ENCODE results near the gene GPR27.

Gene GPR27

DNA sequence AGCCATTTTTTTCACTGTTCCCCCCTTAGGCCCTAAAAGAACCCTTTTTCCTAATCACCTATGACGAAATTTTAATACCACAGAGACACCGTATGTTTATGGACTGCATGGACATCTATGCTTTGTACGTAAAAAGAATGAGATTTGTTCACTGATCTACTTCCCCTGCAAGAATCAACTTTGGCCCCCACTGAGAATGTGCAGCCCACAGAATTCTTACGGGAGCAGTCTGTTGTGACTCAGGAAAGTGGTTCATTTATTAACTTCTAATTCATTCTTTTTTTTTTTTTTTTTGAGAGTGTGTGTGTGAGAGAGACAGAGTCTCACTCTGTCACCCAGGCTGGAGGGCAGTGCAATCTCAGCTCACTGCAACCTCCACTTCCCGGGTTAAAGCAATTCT, 46.1 kb upstream of the GPR27 start:
- H3K4me3 ChIP-seq (ENCODE audit: low read length, poor library complexity, severe bottlenecking) = no peak overlapping the region
- H3K9me2 ChIP-seq (replicated peaks; ENCODE audit: low read depth, low read length) = no peaks in the 10 kb centered on the region
- H3K36me3 ChIP-seq (ENCODE audit: insufficient read depth, low read length) = no peaks in the 10 kb centered on the region
- no peak overlapping the region for H3K9ac ChIP-seq (ENCODE audit: low read depth, low read length, poor library complexity, severe bottlenecking)
- no peaks in the 10 kb centered on the region for H3K27me3 ChIP-seq (ENCODE audit: insufficient read depth, low read length, poor library complexity, severe bottlenecking)
- H3F3A ChIP-seq (ENCODE audit: low read depth) = peaks cover 7% of the 10 kb centered on the region
- H3K9me3 ChIP-seq (ENCODE audit: insufficient read depth, low read depth, low read length) = no peaks in the 10 kb centered on the region
- H3K4me1 ChIP-seq (ENCODE audit: insufficient read depth, low read length, poor library complexity, severe bottlenecking) = peaks cover 63% of the 10 kb centered on the region
- no peaks in the 10 kb centered on the region for H3K79me2 ChIP-seq (ENCODE audit: insufficient read depth, low read length)
- no peaks in the 10 kb centered on the region for H4K20me1 ChIP-seq (ENCODE audit: insufficient read depth, low read length, poor library complexity, severe bottlenecking)
- no peak overlapping the region for H3K4me2 ChIP-seq (ENCODE audit: low read depth, low read length, poor library complexity, severe bottlenecking)
- no peak overlapping the region for H2AFZ ChIP-seq (ENCODE audit: low read length)
- TF ChIP-seq EZH2phosphoT487 (IDR thresholded peaks at IDR 0.05; ENCODE audit: borderline replicate concordance) = no peak
- TF ChIP-seq, protein P1, sequence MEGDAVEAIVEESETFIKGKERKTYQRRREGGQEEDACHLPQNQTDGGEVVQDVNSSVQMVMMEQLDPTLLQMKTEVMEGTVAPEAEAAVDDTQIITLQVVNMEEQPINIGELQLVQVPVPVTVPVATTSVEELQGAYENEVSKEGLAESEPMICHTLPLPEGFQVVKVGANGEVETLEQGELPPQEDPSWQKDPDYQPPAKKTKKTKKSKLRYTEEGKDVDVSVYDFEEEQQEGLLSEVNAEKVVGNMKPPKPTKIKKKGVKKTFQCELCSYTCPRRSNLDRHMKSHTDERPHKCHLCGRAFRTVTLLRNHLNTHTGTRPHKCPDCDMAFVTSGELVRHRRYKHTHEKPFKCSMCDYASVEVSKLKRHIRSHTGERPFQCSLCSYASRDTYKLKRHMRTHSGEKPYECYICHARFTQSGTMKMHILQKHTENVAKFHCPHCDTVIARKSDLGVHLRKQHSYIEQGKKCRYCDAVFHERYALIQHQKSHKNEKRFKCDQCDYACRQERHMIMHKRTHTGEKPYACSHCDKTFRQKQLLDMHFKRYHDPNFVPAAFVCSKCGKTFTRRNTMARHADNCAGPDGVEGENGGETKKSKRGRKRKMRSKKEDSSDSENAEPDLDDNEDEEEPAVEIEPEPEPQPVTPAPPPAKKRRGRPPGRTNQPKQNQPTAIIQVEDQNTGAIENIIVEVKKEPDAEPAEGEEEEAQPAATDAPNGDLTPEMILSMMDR (conservative IDR thresholded peaks at IDR 0.05; ENCODE audit: low read length) = no peak

DNA sequence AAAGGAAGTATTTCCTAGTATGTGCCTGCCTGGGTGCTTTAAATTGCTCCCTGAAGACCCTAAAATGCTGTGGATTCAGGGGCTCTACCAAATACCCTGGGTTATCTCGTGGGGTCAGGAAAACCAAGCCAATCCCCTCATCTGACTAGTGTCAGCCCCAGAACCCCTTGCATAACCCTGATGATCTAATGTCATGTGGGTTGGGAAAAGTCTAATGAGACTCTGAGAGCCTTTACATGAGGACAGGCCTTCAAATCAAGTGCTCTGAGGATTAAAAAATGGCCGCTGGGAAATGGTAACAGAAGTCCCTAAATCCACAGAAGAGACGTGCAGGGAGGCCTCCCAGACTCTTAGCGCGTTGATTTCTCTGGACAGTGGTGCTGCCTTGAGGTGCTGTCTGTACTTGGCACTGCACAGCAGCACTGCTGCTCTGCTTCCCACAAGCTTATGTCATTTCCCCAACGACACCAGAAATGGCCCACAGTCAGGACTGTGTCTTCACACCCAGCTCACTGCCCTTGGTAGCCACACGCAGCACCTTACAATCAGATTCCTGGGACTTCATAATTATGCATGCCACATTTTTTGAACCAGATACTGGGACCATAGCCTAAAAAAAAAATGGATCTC, 45.1 kb upstream of the GPR27 start:
- Histone ChIP-seq H3K27me3 (ENCODE audit: insufficient read depth, low read length, poor library complexity, severe bottlenecking) (no peaks in the 10 kb centered on the region), H3F3A (ENCODE audit: low read depth) (no peaks in the 10 kb centered on the region), H4K20me1 (ENCODE audit: insufficient read depth, low read length, poor library complexity, severe bottlenecking) (no peaks in the 10 kb centered on the region), H3K4me1 (ENCODE audit: insufficient read depth, low read length, poor library complexity, severe bottlenecking) (peaks cover 55% of the 10 kb centered on the region), H3K9me2 (replicated peaks; ENCODE audit: low read depth, low read length) (no peaks in the 10 kb centered on the region), H3K4me3 (ENCODE audit: low read length, poor library complexity, severe bottlenecking) (no peak overlapping the region), H2AFZ (ENCODE audit: low read length) (no peak overlapping the region), H3K9me3 (ENCODE audit: insufficient read depth, low read depth, low read length) (no peaks in the 10 kb centered on the region), H3K79me2 (ENCODE audit: insufficient read depth, low read length) (no peaks in the 10 kb centered on the region), H3K9ac (ENCODE audit: low read depth, low read length, poor library complexity, severe bottlenecking) (no peak overlapping the region), H3K4me2 (ENCODE audit: low read depth, low read length, poor library complexity, severe bottlenecking) (peak overlapping the region; percentile 20), H3K36me3 (ENCODE audit: insufficient read depth, low read length) (no peaks in the 10 kb centered on the region)
- TF ChIP-seq, protein P1 (conservative IDR thresholded peaks at IDR 0.05; ENCODE audit: low read length) = no peak
- TF ChIP-seq EZH2phosphoT487 (IDR thresholded peaks at IDR 0.05; ENCODE audit: borderline replicate concordance) = no peak

DNA sequence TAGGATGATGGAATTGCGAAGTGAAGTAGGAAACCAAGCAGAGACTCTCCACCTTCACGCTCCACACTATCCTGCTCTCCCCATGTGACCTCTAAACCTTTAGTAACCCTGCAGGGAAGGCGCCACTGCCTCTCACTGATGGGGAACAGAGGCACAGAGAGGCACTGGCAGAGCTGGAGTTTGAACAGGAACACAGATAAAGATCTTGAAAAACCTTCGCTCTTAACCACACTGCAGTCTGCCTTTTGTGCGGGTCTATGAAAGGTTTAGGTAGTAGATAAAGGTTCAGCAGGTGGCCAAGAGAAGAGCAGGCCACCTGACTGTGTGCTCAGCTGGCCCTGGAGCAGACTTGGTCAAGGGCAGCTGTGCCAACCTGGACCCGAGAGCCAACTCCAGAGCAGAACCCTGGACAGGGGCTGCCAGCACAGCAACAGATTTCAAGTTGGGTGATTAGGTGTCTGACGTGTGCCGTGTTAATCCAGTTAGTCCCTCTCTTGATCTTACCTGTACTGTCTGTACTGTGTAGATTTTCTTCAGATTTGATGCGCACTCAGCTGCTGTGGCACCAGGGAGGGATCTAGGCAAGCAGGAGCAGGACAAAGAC, 43.6 kb upstream of the GPR27 start:
- Histone ChIP-seq H3K9me2 (replicated peaks; ENCODE audit: low read depth, low read length) (no peaks in the 10 kb centered on the region), H3F3A (ENCODE audit: low read depth) (no peaks in the 10 kb centered on the region), H2AFZ (ENCODE audit: low read length) (no peak overlapping the region), H4K20me1 (ENCODE audit: insufficient read depth, low read length, poor library complexity, severe bottlenecking) (no peaks in the 10 kb centered on the region), H3K27me3 (ENCODE audit: insufficient read depth, low read length, poor library complexity, severe bottlenecking) (no peaks in the 10 kb centered on the region), H3K4me3 (ENCODE audit: low read length, poor library complexity, severe bottlenecking) (no peak overlapping the region), H3K79me2 (ENCODE audit: insufficient read depth, low read length) (no peaks in the 10 kb centered on the region), H3K36me3 (ENCODE audit: insufficient read depth, low read length) (no peaks in the 10 kb centered on the region), H3K4me2 (ENCODE audit: low read depth, low read length, poor library complexity, severe bottlenecking) (peak overlapping the region; percentile 20), H3K9me3 (ENCODE audit: insufficient read depth, low read depth, low read length) (no peaks in the 10 kb centered on the region), H3K4me1 (ENCODE audit: insufficient read depth, low read length, poor library complexity, severe bottlenecking) (peaks cover 41% of the 10 kb centered on the region), H3K9ac (ENCODE audit: low read depth, low read length, poor library complexity, severe bottlenecking) (no peak overlapping the region)
- TF ChIP-seq, protein P1 (conservative IDR thresholded peaks at IDR 0.05; ENCODE audit: low read length) = no peak
